ENCODE results near the gene CETP. TPM values are rescaled to one million over a fixed set of nuclear protein-coding genes. Genes with fewer than 3 reads are reported as not detected.

CETP gene
- total and polyA plus RNA-seq, 2 of the 13 experiments (the other 11 are each of a cell fraction or from before 2014, with no cell fraction given), result 0.31 to 9.8 TPM

DNA sequence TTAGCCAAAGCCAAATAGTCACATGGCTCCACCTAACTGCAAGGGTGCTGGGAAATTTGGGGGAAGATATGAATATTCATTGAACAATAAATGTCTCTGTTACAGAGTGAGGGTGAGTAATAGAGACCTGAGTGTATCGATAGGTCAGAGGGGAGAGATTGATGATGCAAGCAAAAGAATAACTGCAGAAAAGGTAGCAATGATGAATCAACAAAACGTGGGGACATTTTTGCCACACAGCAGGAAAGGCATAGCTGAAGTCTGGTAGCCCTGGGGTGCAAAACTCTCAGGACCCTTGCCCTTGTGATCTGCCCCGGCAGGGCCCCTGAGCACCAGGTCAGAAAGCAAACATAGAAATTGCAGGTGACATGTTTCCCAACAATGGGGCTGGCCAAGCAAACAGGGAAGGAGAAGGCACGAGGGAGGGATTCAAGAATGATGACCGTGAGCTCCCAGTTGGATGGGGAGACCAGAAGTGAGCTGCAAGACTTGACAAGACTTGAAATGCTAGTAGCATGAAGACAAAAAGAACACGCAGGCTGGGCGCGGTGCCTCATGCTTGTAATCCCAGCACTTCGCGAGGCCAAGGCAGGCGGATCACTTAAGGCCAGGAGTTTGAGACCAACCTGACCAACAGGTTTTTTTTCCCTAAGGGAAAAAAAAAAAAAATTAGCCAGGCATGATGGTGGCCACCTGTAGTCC is 42.5 kb upstream of the CETP start (continued):
- TF ChIP-seq RNF2 (conservative IDR thresholded peaks at IDR 0.05; ENCODE audit: low read depth), result 0 out of 2 replicates have a peak, but pooled peaks have one; percentile 23
- TF ChIP-seq ZNF580 (CRISPR knock-in tag; IDR thresholded peaks at IDR 0.05; ENCODE audit: borderline replicate concordance, low read depth), result peak; percentile 79; the same call in 1 of the 2 replicates
- peak; percentile 94 for TF ChIP-seq RARA (CRISPR knock-in tag; IDR thresholded peaks at IDR 0.05)
- TF ChIP-seq ZNF713 (CRISPR knock-in tag; IDR thresholded peaks at IDR 0.05), result peak; percentile 23; the same call in 1 of the 2 replicates
- TF ChIP-seq STAG1 (CRISPR knock-in tag; IDR thresholded peaks at IDR 0.05), result no peak
- no peak for TF ChIP-seq SRSF4 (IDR thresholded peaks at IDR 0.05; ENCODE audit: low read depth, low read length, poor library complexity, severe bottlenecking)
- TF ChIP-seq SP140L (CRISPR knock-in tag; IDR thresholded peaks at IDR 0.05; ENCODE audit: borderline replicate concordance), result peak; percentile 68; the same call in 1 of the 2 replicates
- no peak for TF ChIP-seq ZBTB3 (CRISPR knock-in tag; IDR thresholded peaks at IDR 0.05; ENCODE audit: borderline replicate concordance, low read depth)
- no peak for TF ChIP-seq ZNF34 (CRISPR knock-in tag; IDR thresholded peaks at IDR 0.05; ENCODE audit: borderline replicate concordance)
- no peak for TF ChIP-seq TCF12 (IDR thresholded peaks at IDR 0.05)
- peak; percentile 54; the same call in 1 of the 2 replicates for TF ChIP-seq TCF12 (CRISPR knock-in tag; IDR thresholded peaks at IDR 0.05)
- TF ChIP-seq, protein P1, sequence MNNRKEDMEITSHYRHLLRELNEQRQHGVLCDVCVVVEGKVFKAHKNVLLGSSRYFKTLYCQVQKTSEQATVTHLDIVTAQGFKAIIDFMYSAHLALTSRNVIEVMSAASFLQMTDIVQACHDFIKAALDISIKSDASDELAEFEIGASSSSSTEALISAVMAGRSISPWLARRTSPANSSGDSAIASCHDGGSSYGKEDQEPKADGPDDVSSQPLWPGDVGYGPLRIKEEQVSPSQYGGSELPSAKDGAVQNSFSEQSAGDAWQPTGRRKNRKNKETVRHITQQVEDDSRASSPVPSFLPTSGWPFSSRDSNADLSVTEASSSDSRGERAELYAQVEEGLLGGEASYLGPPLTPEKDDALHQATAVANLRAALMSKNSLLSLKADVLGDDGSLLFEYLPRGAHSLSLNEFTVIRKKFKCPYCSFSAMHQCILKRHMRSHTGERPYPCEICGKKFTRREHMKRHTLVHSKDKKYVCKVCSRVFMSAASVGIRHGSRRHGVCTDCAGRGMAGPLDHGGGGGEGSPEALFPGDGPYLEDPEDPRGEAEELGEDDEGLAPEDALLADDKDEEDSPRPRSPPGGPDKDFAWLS (CRISPR knock-in tag; IDR thresholded peaks at IDR 0.05; ENCODE audit: borderline replicate concordance), result peak; percentile 91; the same call in 1 of the 2 replicates
- no peak for TF ChIP-seq ZNF468 (CRISPR knock-in tag; IDR thresholded peaks at IDR 0.05)
- peak; percentile 80; the same call in 1 of the 2 replicates for TF ChIP-seq HOXA5 (CRISPR knock-in tag; IDR thresholded peaks at IDR 0.05)
- no peak; the same call in 1 of the 2 replicates for TF ChIP-seq ZNF274 (CRISPR knock-in tag; IDR thresholded peaks at IDR 0.05)
- TF ChIP-seq, protein P2, sequence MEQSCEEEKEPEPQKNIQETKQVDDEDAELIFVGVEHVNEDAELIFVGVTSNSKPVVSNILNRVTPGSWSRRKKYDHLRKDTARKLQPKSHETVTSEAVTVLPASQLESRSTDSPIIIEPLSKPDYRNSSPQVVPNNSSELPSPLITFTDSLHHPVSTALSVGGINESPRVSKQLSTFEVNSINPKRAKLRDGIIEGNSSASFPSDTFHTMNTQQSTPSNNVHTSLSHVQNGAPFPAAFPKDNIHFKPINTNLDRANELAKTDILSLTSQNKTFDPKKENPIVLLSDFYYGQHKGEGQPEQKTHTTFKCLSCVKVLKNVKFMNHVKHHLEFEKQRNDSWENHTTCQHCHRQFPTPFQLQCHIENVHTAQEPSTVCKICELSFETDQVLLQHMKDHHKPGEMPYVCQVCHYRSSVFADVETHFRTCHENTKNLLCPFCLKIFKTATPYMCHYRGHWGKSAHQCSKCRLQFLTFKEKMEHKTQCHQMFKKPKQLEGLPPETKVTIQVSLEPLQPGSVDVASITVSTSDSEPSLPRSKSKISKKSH (CRISPR knock-in tag; IDR thresholded peaks at IDR 0.05; ENCODE audit: borderline replicate concordance), result peak; percentile 59; the same call in 1 of the 2 replicates
- TF ChIP-seq MXD3 (CRISPR knock-in tag; IDR thresholded peaks at IDR 0.05), result no peak
- peak; percentile 64; the same call in 1 of the 2 replicates for TF ChIP-seq ZMAT3 (CRISPR knock-in tag; conservative IDR thresholded peaks at IDR 0.05)
- peak; percentile 90; the same call in 1 of the 2 replicates for TF ChIP-seq ZNF788 (CRISPR knock-in tag; IDR thresholded peaks at IDR 0.05; ENCODE audit: borderline replicate concordance)
- no peak; the same call in 1 of the 2 replicates for TF ChIP-seq ZNF225 (CRISPR knock-in tag; IDR thresholded peaks at IDR 0.05)
- TF ChIP-seq ZNF737 (CRISPR knock-in tag; IDR thresholded peaks at IDR 0.05; ENCODE audit: borderline replicate concordance), result no peak
- no peak for TF ChIP-seq ZNF296 (CRISPR knock-in tag; conservative IDR thresholded peaks at IDR 0.05)
- peak; percentile 81; the same call in 1 of the 2 replicates for TF ChIP-seq ZNF724P (CRISPR knock-in tag; IDR thresholded peaks at IDR 0.05; ENCODE audit: borderline replicate concordance)
- no peak for TF ChIP-seq ZNF17 (CRISPR knock-in tag; IDR thresholded peaks at IDR 0.05)
- no peak for TF ChIP-seq EED (CRISPR knock-in tag; IDR thresholded peaks at IDR 0.05)
- TF ChIP-seq GATAD2A (CRISPR knock-in tag; IDR thresholded peaks at IDR 0.05), result peak; percentile 99
